SK-N-MC (cell line): ENCODE measurements around the gene CYP2J2.

Experiments used
- EZH2 ChIP-seq: fragments of 200-600 bp; sonication (generic); IDR thresholded peaks from one replicate; pipeline ENCODE4 v1.6.1; 2017; ENCODE audit warnings: antibody characterized with exemption
- FOXP2 ChIP-seq: optimal IDR thresholded peaks from 2 replicates; pipeline ENCODE3; 2011; ENCODE audit warnings: mild to moderate bottlenecking, moderate library complexity; ENCODE audit not compliant: insufficient read depth; ENCODE audit errors: extremely low read length, control extremely low read depth
- POLR2AphosphoS5 ChIP-seq: IDR thresholded peaks from 2 replicates; pipeline ENCODE4 v1.6.1; 2012; ENCODE audit warnings: mild to moderate bottlenecking, low read depth, low read length, borderline replicate concordance

DNA sequence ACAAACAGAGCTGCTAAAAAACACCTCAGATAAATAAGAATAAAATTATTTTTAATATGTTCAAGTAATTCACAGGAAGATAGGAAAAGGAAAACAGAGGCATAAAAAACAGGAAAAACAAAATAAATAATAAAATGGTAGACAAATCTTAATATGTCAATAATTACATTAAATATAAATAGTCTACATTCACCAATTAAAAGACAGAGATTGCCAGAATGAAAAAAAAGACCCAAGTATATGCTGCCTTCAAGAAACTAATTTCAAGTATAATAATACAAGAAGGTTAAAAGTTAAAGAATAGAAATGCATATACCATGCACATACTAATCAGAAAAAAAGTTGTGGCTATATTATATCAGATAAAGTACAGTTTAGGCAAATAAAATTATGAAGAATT, 1.9 kb downstream of the CYP2J2 start:
- TF ChIP-seq POLR2AphosphoS5 (no peak), EZH2 (no peak), FOXP2 (no peak)
